PFSK-1 (cell line): ENCODE measurements around the gene GARIN1A.

ENCODE experiments used
- FOXP2 ChIP-seq: optimal IDR thresholded peaks from 2 replicates; pipeline ENCODE3; 2011; ENCODE audit warnings: borderline replicate concordance, control low read depth, inconsistent platforms; ENCODE audit not compliant: insufficient read depth; ENCODE audit errors: extremely low read length, extremely low read depth
- POLR2AphosphoS5 ChIP-seq: IDR thresholded peaks from 2 replicates; pipeline ENCODE4 v1.6.1; 2012; ENCODE audit warnings: low read depth, mild to moderate bottlenecking, control low read depth, low read length, moderate library complexity
- REST ChIP-seq, 2 experiments: IDR thresholded peaks; 2 replicates each; pipeline versions ENCODE4 v1.6.1 to v1.8.0; 2011 to 2012; ENCODE audit warnings: low read depth in 2 of 2, low read length in 2 of 2, control low read depth in 1 of 2, inconsistent platforms in 1 of 2, mild to moderate bottlenecking in 1 of 2, moderate library complexity in 1 of 2; ENCODE audit not compliant: insufficient read depth in 1 of 2
- SIN3A ChIP-seq: IDR thresholded peaks from 2 replicates; pipeline ENCODE4 v1.6.1; 2012; ENCODE audit warnings: mild to moderate bottlenecking, low read length, moderate library complexity, borderline replicate concordance; ENCODE audit not compliant: insufficient read depth
- TAF1 ChIP-seq: IDR thresholded peaks from 2 replicates; pipeline ENCODE4 v1.6.1; 2012; ENCODE audit warnings: low read length, control low read depth, borderline replicate concordance; ENCODE audit not compliant: insufficient read depth

GARIN1A gene

GRCh38 chr7:128697302-128697905, 25.3 kb downstream of the GARIN1A start:
- TF ChIP-seq TAF1 (no peak), POLR2AphosphoS5 (no peak), SIN3A (no peak), FOXP2 (no peak), REST (IDR thresholded peaks at IDR 0.05; ENCODE audit: insufficient read depth in 1 of 2, low read depth in 2 of 2, low read length in 2 of 2) (no peak)

DNA sequence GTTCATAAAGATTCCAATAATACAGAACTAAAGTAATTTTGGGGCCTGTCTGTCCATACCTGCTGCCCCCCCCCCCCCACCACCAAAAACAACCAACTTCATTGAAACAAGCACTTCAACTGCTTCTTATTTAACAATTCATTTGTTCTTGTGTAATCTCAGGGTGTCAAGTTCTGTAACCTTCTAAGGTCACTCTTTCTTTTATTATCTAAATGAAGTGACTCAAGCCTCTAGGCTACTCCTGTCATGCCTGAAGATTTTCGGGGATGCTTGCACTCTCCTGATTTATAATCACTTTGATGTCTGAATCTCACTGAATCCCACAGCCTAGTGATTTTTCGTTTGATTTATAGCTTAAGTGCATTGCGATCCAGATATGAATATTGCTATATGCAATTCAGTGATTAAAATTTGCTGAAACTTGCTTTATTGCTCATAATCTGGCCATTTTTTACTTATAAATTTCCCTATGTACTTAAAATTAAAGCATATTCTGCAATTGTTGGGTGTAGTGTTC, 27.2 kb downstream of the GARIN1A start:
- no peak for TF ChIP-seq REST (IDR thresholded peaks at IDR 0.05; ENCODE audit: insufficient read depth in 1 of 2, low read depth in 2 of 2, low read length in 2 of 2)
- no peak for TF ChIP-seq TAF1
- no peak for TF ChIP-seq FOXP2
- TF ChIP-seq POLR2AphosphoS5 = no peak
- TF ChIP-seq SIN3A = no peak

DNA sequence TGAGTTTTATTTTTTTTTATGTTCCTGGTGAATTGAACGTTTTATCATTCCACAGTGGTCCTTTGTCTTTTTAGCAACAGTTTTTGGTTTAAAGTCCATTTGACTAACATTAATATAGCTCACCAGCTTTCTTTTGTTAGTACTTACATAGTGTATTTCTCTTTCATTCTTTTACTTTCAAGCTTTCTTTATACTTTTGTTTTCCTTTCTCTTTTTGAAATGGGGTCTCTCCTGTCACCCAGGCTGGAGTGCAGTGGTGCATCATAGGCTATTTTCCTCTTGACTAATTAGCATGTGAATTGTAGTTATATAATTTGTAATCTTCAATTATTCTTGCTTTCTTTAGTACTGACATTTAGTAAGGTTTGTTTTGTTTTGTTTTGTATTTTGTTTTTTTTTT, 27.8 kb downstream of the GARIN1A start:
- no peak for TF ChIP-seq POLR2AphosphoS5
- TF ChIP-seq REST (IDR thresholded peaks at IDR 0.05; ENCODE audit: insufficient read depth in 1 of 2, low read depth in 2 of 2, low read length in 2 of 2) = no peak
- TF ChIP-seq FOXP2 = no peak
- no peak for TF ChIP-seq TAF1
- TF ChIP-seq SIN3A = no peak

DNA sequence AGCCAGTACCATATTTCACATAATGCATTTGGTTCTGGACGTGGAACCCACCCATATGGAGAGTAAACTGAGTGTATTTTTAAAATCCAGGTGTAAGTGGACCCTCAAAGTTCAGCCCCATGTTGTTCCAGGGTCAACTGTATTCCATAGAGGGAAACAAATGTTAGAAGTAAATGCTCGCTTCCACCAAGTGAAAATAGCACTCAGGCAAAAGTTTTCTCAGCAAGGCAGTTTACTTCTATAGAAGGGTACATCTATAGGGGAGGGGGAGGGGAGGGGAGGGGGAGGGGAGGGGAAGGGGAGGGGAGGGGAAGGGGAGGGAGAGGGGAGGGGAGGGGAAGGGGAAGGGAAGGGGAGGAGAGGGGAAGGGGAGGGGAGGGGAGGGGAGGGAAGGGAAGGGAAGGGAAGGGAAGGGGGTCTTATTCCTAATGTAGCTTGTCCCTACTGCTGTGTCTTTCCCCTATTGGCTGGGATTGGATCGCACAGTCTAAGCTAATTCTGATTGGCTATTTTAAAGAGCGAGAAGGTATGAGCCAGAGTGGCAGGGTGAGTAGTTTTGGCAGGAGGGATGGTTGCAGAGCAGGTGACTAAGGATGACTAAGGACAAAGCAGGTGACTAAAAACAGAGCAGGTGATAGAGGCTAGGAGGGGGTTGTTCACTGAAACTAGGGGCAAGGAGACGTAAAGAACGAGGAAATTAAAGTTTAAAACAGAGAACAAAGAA, 29.1 kb downstream of the GARIN1A start:
- TF ChIP-seq SIN3A = no peak
- TF ChIP-seq TAF1 = no peak
- no peak for TF ChIP-seq REST (IDR thresholded peaks at IDR 0.05; ENCODE audit: insufficient read depth in 1 of 2, low read depth in 2 of 2, low read length in 2 of 2)
- TF ChIP-seq POLR2AphosphoS5 = no peak
